HG03097 (cell line): ENCODE data around the gene BLOC1S3.

ENCODE experiments used
- ATAC-seq: cut with Tn5 transposase; IDR thresholded peaks from one replicate; pipeline ENCODE4 v1.9.1; 2021; ENCODE audit not compliant: unreplicated experiment, low FRiP score

BLOC1S3 gene

GRCh38 chr19:45160870-45161737, 17.5 kb upstream of the BLOC1S3 start, which contains the start of gene NKPD1:
Gene NKPD1, minus strand, starts transcription at chr19:45160982. Its CDS starts 832 bp downstream, at chr19:45160150.
- ATAC-seq, result no peak

DNA sequence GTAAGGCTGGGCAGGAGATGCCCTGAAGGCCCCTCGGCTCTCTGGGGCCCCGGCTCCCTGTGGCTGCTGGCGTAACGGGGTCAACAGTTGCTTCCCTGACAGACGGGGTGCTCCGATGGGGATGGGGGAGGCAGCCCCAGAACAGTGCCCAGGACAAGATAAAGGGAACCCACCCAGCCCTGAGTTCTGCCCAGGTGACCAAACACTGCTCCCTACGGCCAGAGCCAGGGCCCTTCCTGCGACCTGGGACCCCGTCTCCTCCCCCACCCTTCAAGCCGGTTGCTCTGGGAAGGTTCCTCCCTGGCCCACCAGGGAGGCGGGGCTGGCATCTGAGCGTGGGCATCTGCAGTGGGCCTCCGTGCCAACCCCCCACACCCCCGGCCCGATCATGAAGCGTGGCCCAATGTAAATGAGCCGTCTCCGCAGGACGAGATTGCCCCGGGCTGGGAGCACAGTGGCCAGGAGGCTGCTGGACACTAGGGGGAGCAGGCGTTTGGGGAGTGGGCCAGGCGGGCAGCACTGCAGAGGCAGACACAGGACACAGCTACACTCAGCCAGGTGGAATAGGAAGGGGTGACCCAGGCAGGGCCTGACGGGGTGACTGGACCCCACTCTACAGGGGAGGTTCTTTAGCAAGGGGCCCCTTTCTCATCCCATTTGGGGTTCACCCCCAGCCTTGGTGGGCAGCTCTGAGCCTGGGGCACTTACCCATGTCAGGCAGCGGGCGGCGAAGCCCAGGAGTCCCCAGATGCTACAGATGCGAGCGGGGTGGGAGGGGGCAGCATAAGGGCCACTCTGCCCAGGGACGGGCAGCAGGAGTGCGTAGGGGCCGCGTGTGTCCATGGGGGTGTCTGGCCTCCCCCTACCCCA, 16.6 kb upstream of the BLOC1S3 start:
- no peak for ATAC-seq

GRCh38 chr19:45162608-45163143, 15.9 kb upstream of the BLOC1S3 start:
- no peak for ATAC-seq

GRCh38 chr19:45163156-45163555, 15.4 kb upstream of the BLOC1S3 start:
- ATAC-seq, result no peak

DNA sequence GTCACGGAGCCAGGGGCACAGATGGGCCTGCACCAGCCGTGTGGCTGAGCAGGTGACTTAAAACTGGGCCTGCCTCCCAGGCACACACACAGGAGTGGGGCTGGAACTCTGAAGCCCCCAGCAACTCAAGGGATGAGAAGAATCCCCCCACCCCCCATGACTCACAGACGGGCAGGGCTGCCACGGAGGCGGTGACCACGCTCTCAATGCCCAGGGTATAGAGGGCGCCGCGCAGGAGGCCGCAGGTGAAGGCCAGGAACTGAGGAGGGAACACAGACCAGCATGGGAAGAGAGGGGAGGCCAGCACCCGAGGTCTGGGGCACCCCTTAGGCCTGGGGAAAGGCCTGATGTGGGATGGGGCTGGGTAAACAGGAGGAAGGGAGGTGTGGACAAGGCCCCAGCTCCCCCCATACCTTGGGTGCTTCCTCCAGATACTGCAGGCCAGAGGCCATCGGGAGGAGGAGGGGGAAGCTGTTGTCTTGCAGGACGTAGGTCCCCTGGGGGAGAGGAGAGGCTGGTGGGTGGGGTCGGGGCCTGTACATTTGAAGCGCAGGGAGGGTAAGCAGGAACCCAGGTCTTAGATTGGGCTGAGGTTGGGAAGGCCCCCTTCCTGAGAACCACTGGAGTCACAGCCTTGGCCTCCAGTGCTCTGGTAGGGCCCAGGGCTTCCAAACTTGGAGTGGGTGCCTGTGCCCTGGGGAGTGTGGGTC, 14.7 kb upstream of the BLOC1S3 start:
- ATAC-seq, result no peak

DNA sequence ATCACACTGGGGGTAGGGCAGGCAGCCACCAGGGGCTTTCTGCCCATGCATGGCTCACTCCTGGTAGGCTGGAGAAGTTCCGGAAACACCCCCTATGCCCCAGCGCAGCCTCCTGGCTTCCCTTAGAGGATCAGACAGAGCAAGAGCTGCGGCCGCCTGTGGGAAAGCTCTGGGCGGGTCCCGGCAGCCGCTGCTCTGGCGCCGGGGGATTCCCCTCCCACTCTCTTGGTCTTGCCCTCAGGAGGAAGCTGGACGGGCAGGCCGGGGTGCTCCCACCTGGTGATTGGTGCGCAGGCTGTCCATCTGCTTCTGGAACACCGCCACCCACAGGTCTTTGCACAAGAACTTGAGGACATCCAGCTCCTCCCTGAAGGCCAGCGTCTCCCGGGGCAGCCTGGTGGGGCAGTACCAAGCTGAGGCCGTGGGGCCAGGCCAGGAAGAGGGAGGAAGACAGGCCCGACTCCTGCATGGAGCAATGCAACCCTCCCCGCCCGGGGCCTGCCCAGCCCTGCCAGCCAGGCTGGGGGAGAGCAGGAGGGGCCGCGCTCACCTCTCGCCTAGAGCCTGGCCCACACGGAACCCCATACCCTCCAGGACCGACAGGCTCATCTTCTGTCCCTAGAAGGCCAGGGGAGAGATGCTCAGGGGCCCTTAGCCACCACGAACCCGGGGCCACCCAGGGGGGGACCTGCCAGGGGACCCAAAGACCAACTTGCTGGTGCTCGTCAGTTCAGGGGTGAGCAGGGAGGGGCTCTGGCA, 13.8 kb upstream of the BLOC1S3 start:
- ATAC-seq, result no peak

DNA sequence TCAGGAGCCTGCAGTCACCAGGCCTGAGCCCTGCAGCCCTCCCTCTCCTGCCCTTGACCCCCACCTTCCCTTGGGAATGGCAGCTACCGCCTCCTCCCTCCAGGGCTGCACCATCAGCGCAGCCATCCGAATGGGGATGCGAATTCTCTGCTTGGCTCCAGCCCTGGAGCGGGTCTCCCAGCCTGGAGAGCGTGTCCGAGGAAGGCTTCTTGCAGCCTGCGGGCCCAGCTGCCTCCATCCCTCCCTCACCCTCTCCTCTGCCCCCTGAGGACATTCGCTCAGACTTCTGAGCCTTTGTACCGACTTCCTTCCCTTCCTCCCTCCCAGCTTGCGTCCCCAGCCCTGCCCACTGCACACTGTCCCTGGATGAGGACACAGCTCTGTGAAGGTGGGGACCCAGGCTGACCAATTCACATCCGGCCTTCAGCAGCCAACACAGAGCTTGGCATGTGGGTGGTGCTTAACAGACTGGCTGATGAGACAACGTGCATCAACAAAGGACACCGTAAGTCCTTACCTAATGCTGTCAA, 11.8 kb upstream of the BLOC1S3 start:
- no peak for ATAC-seq

DNA sequence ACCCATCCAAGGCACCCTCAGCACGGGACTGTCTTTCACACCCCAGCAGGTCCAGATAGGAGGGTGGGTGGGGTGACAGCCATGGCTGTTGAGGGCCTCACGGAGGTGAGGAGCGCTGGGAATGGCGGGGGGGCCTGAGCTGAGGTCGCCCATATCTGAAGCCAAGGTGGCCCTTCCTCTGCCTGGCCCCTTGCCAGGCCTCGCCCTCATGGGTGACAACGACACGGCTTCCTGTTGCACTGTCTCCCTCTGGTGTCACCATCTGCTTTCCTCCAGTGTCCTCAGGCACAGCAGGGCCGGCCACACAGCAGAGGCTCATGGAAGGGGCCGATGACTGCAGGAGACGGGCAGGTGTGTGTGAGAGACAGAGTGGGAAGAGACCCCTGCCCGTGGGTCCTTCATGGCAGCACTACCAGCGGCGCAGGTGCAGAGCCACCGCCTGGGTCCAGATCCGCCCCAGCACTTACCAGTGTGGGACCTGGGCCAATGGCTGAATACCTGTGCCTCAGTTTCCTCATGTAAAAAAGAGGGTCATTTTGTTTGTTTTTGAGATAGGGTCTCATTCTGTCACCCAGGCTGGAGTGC, 9.7 kb upstream of the BLOC1S3 start:
- no peak for ATAC-seq

DNA sequence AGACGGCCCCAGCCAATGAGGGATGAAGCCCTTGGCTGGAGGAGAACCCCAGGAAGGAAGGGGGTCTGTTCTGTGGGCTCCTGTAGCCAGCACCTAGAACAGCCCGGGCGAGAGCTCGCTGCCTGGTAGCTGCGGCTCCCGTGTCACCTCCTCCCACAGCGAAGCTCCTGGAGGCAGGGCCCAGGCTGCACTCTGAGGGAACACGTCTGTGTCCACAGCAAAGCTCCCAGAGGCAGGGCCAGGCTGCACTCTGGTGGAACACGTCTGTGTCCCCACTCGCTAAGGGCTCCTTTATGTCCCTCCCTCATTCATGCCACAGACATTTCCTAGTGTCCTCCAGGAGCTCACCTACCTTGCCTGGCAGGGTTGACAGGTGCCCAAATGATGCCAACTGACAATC, 9.0 kb upstream of the BLOC1S3 start:
- no peak for ATAC-seq

DNA sequence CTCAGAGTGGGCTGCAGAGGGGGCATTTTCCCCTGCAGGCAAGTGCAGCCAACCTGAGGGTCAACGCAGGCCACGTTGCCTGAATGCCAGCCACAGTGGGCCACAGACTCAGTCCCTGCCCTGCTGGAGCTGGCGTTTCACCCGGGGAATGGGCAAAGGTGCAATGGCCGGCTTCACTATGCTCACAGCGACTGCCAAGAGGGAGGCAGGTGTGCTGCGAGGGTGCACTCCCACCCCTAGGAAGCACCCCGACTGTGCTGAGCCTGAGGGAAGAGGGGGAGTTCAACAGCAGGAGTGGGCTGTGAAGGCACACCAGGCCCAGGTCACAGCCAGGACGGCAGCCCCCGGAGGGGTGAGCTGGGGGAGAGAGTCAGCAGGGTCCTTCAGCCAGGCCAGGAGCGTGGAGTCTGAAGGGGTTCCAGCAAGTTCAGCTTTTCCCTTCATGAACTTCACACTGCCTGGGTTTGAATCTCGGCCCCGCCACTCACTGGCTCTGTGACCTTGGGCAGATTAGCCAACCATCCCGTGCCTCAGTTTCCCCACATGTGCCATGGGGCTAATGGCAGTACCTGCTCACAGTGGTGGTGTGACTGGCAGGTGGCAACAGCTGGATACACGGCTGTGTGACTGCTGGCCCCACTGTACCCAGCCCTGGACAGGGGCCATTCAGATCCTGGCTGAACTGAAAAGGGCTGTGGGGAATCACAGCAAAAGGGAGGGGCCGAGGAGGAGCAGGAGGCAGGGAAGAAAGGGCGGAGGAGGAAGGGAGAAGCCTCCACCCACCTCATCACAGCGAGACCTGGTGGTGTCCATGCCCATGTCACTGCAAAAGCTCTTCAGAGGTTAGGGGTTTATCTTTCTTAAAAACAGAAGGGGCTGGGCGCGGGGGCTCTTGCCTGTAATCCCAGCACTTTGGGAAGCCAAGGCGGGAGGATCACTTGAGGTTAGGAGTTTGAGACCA, 8.2 kb upstream of the BLOC1S3 start:
- ATAC-seq, result no peak

DNA sequence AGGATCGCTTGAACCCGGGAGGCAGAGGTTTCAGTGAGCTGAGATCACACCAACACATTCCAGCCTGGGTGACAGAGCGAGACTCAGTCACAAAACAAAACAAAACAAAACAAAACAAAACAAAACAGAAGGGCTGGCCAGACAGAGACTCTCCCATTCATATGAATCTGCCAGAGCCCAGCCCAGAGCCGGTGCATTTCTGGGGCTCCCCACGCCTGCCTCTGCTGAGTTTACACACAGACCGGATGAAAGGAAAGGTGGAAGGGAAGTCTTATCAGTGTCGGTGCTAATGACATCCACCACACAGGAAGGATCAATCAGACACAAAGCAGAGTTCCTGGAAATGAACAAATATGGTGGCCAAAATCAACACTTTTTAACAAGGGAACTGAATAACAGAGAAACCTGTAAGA, 7.4 kb upstream of the BLOC1S3 start:
- no peak for ATAC-seq

DNA sequence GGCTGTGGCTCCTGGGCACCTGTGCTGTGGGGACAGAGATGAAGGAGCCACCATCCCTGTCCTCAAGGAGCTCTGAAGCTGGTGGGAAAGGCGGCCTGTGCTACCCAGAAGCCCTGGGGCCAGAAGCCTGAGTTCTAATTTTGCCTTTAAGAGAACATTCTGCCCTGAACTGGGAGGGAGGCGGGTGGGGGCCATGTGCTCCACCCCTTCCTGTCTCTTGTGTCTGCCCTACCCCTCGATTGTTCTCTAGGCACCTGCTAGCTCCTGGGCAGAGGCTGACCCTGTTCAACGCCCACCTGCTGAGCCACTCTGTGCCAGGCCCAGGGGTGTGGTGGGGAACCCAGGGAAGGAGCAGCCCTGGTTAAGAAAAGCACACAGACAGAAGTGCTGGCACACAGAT, 6.4 kb upstream of the BLOC1S3 start:
- no peak for ATAC-seq

DNA sequence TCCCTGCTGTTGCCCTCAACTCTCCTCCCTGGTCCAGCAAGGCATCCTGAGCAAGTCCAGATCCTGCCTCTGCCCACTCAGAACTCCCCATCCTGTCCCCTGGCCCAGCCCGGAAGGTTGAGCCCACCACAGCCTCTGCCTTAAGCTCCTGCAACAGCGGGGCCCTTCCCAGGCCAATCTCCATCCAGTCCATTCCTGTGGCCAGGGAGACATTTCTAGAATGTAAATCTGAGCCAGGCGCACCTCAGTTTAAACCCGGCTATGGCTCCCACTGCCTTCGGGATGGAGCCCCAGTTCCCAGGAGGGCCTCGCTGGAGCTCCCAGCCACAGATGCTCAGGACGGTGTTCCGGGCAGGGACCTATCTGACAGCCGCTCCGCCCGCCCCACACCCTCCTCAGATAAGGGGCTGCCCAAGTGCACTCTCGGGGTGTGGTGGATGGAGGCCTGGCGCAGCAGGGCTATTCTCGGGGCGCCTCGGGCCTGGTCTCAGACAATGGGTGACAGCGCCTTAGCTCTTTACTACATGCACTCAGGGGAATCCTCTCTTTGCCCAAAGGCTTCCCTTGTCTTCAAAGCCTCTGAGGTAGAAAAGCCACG, 5.9 kb upstream of the BLOC1S3 start:
- ATAC-seq, result no peak

DNA sequence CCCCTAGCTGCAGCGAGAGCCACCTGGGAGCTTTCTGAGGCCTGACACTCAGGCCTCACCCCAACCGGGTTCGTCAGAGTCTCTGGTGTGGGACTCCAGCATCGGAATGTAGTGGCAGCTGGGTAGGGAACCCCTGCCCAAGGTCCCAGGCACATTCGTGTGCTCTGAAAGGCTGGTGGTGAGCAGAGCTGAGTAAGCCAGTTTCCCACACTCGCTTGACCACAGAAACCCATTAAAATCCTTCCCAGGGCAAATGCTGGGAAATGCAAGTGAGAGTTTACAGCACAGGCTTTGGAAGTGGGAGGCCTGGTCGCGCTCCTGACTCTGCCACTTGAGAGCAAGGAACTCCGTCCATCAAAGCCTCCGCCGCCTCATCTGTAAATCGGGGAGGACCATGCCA, 4.8 kb upstream of the BLOC1S3 start:
- no peak for ATAC-seq

DNA sequence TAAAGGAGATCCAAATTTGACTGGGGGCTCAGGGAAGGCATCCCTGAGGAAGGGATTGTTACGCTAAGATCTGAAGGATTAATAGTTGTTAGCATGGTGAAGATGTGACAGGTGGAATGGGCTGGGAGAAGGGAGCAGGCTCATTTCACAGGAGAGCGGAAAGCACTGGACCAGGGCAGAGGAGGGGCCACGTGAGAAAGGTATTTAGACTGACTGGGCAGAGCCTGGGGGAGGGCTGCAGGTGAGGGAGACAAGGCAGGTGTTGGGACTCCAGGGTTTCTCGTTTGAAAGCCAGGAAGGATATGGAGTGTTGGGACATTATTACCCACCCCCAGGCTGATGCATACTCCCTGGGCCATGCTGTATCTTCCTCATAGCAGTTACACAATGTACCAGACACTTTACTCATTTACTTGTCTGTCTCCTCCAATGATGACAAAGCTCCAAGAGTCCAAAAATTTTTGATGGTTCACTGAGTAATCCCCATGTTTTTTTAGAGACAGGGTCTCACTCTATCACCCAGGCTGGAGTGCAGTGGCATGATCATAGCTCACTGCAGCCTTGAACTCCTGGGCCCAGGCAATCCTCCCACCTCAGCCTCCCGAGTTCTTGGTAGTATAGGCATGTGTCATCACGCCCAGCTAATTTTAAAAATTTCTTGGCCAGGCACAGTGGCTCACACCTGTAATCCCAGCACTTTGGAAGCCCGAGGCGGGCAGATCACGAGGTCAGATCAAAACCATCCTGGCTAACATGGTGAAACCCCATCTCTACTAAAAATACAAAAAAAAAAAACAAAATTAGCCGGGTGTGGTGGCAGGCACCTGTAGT, 2.9 kb upstream of the BLOC1S3 start:
- no peak for ATAC-seq

DNA sequence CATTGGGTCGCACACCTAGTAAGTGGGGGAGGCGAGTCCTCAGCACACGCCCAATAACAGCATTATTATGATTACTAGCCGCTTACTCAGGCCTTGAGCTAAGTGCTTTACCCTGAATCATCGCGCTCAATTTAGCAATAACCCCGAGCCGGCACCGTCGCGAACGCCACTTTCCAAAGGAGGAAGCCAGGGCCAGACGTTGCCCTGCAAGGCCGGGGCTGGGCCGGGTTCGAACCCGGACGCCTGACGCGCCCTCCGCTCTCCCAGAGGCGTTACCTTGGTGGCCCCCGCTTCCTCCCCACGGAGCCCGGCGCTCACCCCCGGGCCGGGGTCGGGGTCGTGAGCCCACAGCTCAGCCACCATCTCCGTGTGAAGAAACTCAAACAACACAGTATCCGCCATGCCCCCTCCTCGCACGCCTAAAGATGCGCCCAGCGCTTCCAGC, 745 bp upstream of the BLOC1S3 start, which contains the start of gene TRAPPC6A:
TSS of gene TRAPPC6A (minus strand) at position 421 of the 445 bp plus-strand sequence. CDS start at position 402, 19 bp downstream.
- ATAC-seq, result no peak
